A549 (cell line): Measurements from ENCODE around the gene AFAP1L2.

Experiments used
- BHLHE40 ChIP-seq: IDR thresholded peaks from 2 replicates; pipeline ENCODE4 v1.6.1; 2012; ENCODE audit warnings: low read depth, low read length, inconsistent platforms
- CTCF ChIP-seq: fragments of >200 bp; sonication (Bioruptor Twin); formaldehyde crosslinking; IDR thresholded peaks from 3 replicates; pipeline ENCODE4 v1.5.1; 2016
- EP300 ChIP-seq, 2 experiments: fragments of >200 bp; sonication (Bioruptor Twin); formaldehyde crosslinking; IDR thresholded peaks; 2 replicates in 1 of 2; 3 replicates in 1 of 2; pipeline ENCODE4 v1.6.1; 2016 to 2017
- ESRRA ChIP-seq: fragments of 150-350 bp; IDR thresholded peaks from 2 replicates; pipeline ENCODE4 v1.6.1; 2014; ENCODE audit warnings: mild to moderate bottlenecking, low read length, borderline replicate concordance
- HDAC2 ChIP-seq: fragments of 200-600 bp; sonication (generic); IDR thresholded peaks from 2 replicates; pipeline ENCODE4 v1.6.1; 2016
- HOXB13 ChIP-seq: fragments of 250-450 bp; sonication (Bioruptor Pico); IDR thresholded peaks from 2 replicates; pipeline ENCODE4 v1.5.0; 2020; ENCODE audit warnings: low read depth, mild to moderate bottlenecking, moderate library complexity
- POLR2A ChIP-seq: IDR thresholded peaks from 2 replicates; pipeline ENCODE4 v1.6.1; 2012; ENCODE audit warnings: mild to moderate bottlenecking, low read length
- POLR2AphosphoS2 ChIP-seq: conservative IDR thresholded peaks from 2 replicates; pipeline ENCODE4 v1.6.1; 2012; ENCODE audit warnings: low read length, improper control_type of control experiment, inconsistent platforms
- RAD21 ChIP-seq, 2 experiments: fragments of >200 bp in 1 of 2; sonication (Bioruptor Twin) in 1 of 2; formaldehyde crosslinking in 1 of 2; IDR thresholded peaks in 1 of 2; conservative IDR thresholded peaks in 1 of 2; 2 replicates in 1 of 2; 3 replicates in 1 of 2; pipeline ENCODE4 v1.6.1; 2012 to 2018; ENCODE audit warnings: inconsistent platforms in 1 of 2
- REST ChIP-seq: fragments of 200-600 bp; sonication (generic); IDR thresholded peaks from 2 replicates; pipeline ENCODE4 v1.6.1; 2016; ENCODE audit warnings: antibody characterized with exemption, mild to moderate bottlenecking, moderate library complexity
- TP53 ChIP-seq: fragments of 250-450 bp; sonication (Bioruptor Pico); IDR thresholded peaks from 2 replicates; pipeline ENCODE4 v1.5.0; 2021; ENCODE audit warnings: mild to moderate bottlenecking, moderate library complexity

- TF ChIP-seq HDAC2 (no peak), EP300 (IDR thresholded peaks at IDR 0.05) (no peak), CTCF (no peak), BHLHE40 (no peak), RAD21 (conservative IDR thresholded peaks at IDR 0.05 in 1 of 2, IDR thresholded peaks at IDR 0.05 in 1 of 2) (no peak), REST (no peak), POLR2A (no peak), ESRRA (no peak), HOXB13 (no peak), POLR2AphosphoS2 (no peak), TP53 (CRISPR knock-in tag) (no peak)
Observed at GRCh38 chr10:114418109-114418508, 13.8 kb upstream of the AFAP1L2 start.
